Thyroid gland (tissue), 4 donors: Measurements from ENCODE around the gene USP3.

ENCODE experiments used
- POLR2A ChIP-seq, 2 donors: fragments of 450-650 bp; IDR thresholded peaks; one replicate each; pipeline ENCODE4 v1.6.1; 2017; ENCODE audit warnings: antibody characterized with exemption in 2 of 2, mild to moderate bottlenecking in 2 of 2, moderate library complexity in 1 of 2
- TF ChIP-seq, protein P1 (sequence below), 6 experiments: fragments of 200-600 bp in 3 of 6; fragments of 450-650 bp in 3 of 6; sonication (generic) in 3 of 6; IDR thresholded peaks; one replicate each; pipeline ENCODE4 v1.5.1; 2016 to 2019; ENCODE audit warnings: antibody characterized with exemption in 6 of 6, mild to moderate bottlenecking in 2 of 6, inconsistent platforms in 1 of 6, moderate library complexity in 1 of 6

DNA sequence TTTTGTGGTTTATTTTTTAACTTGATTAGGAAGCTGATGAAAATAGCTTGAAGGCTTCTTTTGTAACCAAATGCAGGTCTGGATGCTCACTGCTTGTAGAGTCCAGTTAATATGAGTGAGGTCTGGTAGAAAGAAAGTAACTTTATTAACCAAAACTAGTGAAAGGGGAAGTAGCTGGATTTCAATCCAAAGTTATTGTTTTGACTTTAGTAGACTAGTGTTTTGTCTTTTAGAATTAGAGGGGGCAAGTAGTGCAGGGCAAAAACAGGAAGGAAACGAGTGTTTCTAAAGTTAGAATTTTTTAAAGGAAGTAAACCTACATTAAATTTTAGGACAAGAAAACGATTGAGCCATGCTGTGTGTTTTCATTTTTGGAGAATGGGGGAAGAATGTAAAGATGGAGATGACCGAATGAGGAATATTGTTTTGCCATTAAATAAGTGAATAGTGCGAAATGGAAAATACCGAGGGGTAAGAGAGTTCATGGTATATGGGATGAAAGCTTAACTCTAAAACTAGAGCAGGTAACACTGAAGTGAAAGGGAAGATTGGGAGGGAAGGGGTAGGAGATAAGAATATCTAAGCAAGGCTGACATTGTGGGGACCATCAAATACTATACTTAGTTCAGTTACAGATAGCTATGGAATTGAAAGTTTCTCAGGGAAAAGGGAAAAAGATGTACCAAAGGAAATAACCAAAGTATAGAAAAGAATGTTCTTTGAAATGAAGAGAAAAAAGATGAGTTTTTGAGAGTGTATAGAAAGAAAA is 40.0 kb downstream of the USP3 start:
- TF ChIP-seq, protein P1, sequence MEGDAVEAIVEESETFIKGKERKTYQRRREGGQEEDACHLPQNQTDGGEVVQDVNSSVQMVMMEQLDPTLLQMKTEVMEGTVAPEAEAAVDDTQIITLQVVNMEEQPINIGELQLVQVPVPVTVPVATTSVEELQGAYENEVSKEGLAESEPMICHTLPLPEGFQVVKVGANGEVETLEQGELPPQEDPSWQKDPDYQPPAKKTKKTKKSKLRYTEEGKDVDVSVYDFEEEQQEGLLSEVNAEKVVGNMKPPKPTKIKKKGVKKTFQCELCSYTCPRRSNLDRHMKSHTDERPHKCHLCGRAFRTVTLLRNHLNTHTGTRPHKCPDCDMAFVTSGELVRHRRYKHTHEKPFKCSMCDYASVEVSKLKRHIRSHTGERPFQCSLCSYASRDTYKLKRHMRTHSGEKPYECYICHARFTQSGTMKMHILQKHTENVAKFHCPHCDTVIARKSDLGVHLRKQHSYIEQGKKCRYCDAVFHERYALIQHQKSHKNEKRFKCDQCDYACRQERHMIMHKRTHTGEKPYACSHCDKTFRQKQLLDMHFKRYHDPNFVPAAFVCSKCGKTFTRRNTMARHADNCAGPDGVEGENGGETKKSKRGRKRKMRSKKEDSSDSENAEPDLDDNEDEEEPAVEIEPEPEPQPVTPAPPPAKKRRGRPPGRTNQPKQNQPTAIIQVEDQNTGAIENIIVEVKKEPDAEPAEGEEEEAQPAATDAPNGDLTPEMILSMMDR (IDR thresholded peaks at IDR 0.05) = no peak
- TF ChIP-seq POLR2A (IDR thresholded peaks at IDR 0.05) = no peak
